Measurements from ENCODE around the gene ERI3.

Gene ERI3, protein sequence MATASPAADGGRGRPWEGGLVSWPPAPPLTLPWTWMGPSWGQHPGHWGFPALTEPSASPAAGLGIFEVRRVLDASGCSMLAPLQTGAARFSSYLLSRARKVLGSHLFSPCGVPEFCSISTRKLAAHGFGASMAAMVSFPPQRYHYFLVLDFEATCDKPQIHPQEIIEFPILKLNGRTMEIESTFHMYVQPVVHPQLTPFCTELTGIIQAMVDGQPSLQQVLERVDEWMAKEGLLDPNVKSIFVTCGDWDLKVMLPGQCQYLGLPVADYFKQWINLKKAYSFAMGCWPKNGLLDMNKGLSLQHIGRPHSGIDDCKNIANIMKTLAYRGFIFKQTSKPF

DNA sequence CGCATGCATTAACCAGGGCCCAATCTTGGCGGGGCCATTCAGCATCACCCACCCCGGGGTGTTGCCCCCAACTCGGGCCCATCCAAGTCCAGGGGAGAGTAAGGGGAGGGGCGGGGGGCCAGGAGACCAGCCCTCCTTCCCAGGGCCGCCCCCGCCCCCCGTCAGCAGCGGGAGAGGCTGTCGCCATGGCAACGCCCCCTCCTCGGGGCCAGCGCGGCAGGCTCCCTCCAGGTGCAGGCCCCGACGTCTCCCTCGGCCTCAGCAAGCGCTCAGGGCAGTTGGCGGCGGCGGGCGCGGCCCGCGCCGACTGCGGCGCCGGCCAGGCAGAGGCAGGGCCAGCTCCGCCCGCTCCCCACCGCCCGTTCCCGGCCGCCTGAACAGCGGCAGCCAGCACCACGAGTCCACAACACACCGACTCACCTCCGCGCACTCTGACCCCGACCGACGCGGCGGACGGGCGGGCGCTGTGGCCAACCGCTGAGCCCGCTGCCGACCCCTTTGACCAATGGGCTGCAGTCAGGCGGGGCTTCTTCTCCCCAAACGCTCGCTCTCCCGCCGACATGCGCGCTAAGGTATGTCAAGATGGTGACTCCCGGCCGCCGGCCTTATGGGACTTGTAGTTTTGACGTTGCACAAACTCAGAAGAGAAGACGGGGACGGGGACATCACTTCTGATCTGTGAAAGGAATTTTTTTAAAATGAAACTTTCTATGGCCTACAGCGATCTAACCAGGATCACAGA, at the start of gene ERI3:
Gene ERI3, minus strand, starts transcription at position 418 of the 742 bp plus-strand sequence. Its CDS starts 231 bp downstream, at position 187.
- DNase-seq (ENCODE audit: low spot score) = peak; percentile 92

DNA sequence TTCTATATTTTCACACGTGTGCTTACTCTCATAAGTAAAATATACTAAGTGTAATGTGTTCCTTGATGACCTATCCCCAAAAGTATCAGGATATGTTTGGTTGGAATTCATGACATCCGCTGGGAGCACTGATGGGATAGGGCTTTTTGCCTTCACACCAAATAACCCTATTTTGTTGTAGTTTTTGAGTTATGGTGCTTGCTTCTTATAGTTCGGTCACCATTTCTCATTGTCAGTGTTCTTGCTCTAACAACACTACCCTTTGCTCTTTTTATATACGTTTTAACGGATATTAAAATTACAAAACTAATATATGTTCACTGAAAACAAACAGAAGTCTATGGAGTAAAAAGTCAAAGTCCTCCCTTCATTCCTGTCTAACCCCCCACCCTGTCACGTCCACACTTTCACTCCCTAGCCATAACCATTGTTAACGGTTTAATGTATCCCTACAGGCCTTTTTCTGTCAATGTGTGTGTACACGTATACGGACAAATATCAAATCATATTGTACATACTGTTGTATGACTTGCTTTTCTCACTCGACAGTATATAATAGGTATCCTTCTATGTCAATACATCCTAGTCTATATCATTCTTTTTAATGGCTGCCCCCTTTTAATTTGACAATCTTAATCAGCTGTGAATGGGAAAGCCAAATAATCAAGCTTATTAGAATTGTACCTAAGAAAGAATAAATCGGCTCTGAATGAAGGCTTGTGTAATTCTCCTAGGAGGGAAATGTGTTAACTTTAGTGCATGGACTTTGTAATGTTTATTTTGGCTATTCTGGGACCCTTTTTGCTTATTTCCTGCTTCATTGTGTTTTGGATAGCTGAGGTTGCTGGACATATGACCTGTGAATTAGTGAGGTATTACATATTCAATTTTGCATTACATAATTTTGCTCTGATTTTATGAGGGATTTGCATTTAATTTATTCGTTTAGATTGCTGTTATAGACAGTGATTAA, 46.5 kb upstream of the ERI3 start:
- no peak for DNase-seq (ENCODE audit: low spot score)

DNA sequence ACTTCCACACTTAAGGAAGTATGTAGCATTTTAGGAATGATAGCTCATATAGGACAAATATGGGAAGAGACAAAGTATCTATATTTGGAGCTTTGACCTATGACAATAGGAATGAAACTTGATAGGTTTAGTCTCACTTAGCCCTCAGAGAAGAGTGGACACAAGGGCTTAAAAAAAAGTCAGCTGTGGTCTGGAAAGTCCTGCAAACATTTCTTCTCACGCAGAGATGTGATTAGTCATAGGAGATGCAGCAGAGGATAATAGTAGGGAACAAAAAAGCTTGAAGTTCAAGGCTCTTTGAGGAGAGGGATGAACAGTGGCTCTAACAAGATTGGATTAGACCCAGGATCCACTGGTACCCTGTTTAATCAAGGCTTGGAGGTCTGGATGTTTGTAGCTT, 35.2 kb upstream of the ERI3 start:
- no peak for DNase-seq (ENCODE audit: low spot score)

DNA sequence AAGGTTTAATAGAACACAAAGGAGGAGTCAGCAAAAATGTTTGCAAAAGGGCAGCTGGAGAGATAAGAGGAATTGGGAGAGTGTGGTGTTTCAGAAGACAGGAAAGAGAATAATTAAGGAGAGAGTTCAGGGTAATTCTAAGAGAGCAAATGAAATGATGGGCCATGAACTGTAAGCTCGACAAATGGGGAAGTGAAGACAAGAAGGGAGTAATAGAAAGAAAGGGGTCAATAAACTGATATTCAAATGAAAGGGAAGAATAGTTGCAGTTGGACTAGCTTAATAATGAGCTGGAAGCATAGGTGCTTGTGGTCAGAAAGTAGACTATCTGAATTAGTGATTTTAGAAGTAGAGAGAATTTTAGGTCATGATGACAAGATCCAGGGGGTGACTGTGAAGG, 34.4 kb upstream of the ERI3 start:
- DNase-seq (ENCODE audit: low spot score) = no peak

DNA sequence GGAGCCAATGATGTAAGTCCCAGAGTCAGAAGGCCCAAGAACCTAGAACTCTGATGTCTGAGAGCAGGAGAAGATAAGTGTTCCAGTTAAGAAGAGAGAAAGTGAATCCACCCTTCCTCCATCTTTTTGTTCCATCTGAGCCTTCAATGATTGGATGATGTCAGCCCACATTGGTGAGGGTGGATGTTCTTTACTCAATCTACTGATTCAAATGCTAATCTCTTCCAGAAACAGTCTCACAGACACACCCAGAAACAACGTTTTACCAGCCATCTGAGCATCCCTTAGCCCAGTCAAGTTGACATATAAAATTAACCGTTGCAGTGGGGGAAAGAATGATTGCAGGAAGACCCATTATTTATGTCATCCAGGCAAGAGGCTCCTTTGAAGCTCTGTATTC, 33.5 kb upstream of the ERI3 start:
- DNase-seq (ENCODE audit: low spot score) = no peak

DNA sequence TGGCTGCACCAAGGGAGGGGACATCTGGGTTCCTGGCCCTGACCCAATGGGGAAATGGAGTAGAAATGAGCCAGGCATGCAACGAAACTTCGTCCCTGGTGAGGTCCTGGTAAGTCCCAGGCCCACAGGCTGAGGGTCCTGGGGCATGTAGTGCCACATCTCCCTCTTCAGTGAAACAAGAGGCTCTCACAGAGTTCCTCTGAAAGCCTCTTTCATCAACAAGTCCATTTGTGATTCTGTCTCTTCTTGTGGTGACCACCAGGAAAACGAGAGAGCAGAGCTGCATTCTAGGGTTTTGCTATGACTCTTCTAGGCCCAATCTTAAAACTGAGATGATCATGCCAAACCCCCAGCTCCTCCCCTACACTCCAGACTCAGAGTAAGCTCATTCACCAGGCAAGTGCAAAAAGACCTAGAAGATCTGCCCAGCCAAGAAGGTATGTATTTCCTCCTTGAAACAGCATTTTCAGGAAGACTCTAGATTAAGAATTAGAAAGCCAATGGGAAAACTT, 25.7 kb upstream of the ERI3 start:
- DNase-seq (ENCODE audit: low spot score) = no peak

DNA sequence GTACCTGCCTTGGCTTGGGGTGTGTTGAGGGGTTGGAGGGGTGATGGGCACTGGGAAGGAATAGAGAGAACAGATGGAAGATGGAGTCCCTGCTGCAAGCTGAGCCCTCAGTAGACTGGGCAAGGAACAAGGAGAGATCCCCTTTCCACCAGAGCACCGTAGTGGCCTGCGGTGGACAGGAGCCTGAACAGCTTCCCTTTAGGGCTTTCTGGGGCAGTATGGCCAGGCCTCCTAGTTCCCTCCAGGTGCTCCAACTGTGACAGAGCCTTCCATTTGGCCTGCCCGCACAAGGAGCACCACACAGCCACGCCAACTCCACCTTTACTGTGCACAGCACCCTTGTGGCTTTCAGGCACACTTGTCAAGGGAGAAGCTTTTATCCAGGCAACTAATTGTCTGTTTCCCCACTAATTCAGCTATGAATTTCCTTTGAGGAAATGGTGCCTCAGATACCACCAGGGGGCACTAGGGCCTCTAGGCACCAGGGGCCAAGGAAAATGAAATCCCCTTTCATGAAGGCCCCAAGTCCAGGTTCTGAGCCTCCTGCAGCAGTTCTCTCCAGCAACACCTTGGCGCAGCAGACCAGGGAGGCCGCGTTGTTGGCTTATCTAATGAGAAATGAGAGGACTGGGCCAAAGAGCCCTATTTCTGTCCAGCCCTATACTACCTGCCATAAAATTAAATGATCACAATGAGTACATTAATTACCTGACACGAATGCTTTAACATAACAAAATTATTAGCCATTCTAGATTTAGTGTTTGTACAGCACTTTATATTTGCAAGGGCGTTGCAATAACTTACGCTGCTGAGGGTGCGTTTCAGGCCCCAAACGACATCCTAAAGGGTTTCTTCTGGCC, 23.1 kb upstream of the ERI3 start:
- peak; percentile 58 for DNase-seq (ENCODE audit: low spot score)

DNA sequence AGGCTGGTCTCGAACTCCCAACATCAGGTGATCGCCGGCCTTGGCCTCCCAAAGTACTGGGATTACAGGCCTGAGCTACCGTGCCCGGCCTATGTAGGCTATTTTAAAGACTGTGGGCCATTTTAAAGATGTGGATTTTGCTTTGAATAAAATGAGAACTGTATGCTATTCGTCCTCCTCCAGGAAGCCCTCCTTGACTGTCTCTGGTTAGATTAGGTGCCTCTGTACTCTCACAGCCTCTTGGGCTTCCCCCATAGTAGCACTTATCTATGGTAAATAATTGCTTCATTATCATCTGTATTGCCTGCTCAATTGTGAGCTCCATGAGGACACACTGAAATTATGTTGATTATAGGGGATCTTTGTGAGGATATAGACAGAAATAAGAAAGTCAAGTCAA, 20.5 kb upstream of the ERI3 start:
- DNase-seq (ENCODE audit: low spot score) = no peak

DNA sequence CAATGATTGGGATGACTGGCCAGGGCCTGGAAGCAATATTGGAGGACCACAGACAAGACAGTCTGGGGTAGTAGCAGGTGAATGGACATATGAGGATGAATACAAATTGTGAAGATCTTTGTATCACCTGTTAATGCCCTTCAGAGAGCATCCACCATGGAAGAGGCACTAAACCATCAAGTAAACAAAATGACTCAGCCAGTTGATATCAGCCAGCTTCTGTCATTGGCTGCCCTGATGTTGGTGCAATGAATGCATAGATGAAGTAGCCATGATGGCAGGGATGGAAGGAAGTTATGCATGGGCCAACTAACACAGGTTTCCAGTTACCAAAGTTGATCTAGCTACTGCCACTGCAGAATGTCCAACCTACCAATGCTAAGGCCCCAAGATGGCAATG, 16.1 kb upstream of the ERI3 start:
- no peak for DNase-seq (ENCODE audit: low spot score)

DNA sequence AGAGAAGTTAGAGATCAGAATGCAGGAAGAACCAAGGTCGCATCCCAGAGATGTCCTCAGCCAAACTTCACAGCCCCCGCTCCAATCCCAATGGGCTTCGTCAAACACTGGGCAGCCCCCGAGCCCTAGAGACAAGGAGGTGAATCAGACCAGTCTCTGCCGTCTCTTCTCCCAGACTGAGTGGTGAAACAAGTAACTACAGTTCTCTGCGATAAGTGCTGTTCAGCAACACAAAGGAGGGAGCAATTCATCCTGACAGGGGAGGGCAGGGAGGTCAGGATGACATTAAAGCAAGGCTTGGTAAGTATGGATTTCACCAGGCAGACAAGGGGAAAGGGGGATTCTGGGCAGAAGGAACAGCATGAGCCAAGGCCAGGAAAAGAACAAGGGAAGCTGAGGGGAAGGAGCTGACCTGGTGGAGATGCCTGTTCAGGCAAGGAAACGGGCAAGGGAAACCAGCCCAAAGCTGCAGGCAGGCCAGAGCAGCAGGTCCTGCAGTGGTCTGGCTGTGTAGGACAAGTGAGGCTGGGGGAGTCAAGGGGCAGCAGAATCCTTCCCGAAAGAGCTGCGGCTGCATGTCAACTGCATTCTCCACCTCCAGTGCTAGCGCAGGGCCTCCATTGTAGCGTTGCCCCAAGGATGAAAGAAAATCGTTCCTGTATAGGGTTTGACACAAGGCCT, 13.6 kb upstream of the ERI3 start:
- no peak for DNase-seq (ENCODE audit: low spot score)

DNA sequence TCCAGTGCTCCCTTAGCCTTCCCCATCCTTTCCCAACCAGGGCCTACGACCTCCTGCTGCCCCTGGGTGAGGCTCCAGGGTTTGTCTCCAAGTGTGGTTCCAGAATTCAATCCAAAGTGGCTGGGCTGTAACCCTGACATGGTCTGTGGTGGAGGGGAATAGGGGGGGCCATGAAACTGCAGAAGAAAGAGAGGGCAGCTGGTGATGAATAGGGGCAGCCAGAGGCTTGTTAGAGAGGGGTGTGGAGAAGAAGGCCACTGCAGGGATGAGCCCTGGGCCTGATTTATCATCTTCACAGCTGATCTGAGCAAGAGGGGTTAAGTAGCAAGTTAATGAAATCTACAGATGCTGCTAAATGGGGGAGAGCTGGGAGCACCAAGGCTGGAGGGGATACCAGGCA, 12.9 kb upstream of the ERI3 start:
- DNase-seq (ENCODE audit: low spot score) = no peak

DNA sequence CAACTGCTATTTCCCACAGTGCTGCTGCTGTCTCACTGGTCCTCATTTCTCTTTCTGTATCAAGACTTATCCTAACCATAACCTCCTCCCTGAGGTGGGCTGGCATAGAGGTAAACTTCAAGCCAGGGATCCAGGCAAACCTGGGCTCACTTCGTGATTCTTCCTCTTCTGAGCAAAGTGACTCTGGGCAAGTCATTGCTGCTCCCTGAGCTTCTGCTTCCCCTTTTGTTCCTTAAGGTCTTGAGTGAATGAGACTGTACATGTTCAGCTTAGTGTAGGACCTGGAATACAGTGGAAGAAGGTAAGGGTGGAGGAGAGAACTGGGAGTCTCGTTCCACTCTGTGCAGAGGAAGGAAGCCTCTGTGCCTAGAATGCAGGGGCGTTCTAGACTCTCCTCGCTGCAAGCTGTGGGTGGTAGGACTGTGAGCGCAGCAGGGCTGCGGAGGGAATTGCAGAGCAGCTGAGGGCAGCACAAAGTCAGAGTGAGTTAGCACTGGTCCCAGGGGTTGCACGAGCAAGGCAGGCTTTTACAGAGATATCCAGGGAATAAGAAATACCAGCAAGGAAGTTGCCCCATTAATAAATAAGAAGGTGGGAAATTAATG, 11.4 kb upstream of the ERI3 start:
- no peak for DNase-seq (ENCODE audit: low spot score)

DNA sequence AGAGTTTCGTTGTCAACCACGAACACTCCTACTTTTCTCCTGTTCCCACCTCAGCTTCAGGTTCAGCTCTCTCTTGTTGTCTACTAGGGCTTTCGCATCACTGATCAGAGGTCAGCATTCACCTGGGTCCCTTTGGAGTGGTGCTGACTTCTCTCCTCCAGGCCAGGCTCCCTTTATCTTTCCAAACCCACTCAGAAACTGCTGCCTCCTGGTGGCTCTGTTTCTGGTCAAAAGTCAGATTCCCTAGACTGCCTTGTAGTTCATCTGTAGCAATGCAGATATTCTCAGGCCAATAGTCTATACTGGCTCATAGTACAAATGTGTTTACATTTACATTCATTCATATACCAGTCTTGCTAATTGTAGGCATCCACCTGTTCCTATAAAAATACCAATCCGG, 6.4 kb upstream of the ERI3 start:
- DNase-seq (ENCODE audit: low spot score) = no peak

DNA sequence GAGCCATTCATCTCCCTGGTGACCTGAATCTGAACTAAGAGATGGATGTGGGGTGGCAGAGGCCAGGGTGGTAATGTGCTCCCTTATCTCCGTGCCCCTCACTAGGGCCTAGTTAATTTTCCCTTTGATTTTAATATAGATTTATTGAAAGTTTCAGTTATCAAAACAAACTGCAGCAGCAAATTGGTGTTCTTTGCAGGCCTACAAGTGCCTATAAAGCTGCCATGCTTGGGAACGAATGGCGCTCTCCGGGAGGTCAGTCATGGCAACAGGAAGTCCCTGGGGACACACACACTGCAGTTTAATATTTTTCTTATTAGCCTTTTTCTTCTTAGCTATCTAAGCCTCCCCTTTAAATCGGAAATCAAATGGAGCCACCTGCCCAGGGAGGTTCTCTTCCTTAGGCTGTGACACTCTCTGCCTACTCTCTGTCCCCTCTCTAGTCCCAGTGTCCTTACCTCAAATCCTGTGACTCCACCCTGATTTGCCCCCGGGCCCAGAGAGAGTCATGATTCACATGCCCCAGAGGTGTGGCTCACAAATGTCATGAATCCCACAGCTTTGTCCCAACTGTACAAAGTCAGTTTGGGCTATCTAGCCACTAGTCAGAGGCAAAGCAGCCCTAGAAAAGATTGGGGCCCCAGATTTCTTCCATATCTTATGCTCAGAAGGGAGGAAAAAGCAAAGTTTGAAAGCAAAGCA, 4.3 kb upstream of the ERI3 start:
- no peak for DNase-seq (ENCODE audit: low spot score)

DNA sequence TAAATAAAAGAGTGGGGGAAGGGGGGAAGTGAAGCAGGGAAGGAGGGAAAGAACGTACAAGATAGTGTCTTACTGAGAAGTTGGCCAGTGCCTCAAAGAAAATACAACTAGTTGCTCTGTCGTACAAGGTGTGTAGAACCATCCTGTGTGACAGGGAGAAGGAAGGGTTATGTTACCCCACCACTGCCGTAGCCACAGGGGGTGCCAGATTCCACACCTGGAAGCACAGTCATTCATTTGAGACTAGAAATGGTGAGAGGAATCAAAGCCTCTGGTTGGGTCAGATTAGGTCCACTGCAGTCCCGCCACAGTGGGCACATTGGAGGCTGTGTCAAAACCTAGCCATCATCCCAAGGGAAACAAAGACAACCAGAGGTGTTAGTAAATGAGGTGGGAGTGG, 2.7 kb upstream of the ERI3 start:
- no peak for DNase-seq (ENCODE audit: low spot score)

DNA sequence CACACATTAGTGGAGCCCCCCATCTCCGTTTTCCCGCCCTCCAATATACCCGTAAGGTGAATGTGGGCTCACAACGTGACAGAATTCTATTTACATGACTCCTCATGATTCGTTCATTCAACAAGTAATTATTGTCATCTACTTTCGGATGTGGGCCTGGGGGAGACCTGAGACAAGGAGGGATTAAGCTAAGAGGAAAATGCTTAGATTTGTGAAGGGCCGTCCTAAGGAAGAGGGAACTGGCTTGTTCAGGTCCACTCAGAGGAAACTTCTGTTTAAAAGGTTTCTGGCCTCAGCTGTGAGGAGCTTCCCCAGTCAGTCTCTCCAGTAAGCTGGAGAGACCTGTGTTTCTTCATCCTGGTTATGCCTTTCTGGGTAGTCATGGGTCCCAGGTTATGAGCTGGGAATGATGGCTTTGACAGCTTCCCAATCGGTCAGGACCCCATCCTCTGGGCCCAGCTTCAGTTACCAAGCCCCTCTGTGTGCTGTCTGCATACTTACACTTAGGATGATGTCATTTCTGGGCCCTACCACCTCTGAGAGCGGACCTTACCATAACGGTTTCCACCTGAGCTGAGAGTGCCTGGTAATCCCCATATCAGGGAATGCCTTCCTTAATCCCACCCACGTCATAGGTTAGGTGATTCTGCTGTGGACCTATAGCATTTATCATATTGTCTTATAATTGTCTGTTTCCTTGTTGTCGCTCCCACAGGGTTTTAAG, 687 bp upstream of the ERI3 start:
- DNase-seq (ENCODE audit: low spot score) = no peak

DNA sequence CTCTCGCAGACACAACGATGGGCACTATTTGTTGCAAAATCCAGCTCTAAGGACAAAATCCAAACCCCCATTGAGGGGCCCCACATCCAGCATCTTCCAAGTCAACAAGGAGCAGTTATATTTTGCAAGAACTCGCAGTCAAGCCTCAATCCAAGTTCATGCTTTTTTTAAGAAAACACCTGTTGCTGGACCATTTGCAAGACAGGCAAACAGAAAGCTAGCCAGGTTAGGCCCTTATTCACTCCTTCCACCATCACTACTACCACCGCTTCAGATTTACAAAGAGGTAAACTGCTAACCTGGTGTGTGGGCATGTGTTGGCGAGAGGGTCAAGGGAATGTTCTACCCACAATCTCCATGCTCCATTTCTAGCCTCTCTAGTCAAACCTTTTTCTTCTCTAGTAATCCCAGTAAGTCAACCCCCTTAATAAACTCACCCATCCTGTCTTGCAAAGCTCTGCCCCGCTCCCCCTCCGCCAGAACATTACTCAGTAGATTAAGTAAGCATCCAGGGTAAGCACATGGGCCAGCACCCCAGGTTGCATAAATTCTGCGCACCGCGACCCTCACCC, 703 bp downstream of the ERI3 start:
- no peak for DNase-seq (ENCODE audit: low spot score)

DNA sequence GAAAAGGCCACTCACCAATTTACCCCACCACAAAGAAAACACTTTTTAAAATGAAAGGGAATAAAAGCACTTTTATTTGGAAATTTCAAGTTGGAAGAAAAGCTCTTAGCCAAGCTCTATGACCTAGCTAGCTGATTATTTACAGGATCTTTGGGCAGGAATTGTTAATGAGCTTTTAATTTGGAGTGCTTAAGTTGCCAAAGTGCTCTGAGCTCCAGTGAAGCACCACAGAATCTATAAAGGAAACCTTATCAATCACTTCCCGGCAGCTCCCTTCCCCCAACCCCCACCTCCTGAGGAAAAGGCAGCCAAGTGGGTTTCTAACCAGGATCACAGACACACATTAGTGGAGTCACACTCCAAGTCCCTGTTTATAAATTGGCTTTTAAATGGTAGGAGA, 1.5 kb downstream of the ERI3 start:
- DNase-seq (ENCODE audit: low spot score) = no peak

DNA sequence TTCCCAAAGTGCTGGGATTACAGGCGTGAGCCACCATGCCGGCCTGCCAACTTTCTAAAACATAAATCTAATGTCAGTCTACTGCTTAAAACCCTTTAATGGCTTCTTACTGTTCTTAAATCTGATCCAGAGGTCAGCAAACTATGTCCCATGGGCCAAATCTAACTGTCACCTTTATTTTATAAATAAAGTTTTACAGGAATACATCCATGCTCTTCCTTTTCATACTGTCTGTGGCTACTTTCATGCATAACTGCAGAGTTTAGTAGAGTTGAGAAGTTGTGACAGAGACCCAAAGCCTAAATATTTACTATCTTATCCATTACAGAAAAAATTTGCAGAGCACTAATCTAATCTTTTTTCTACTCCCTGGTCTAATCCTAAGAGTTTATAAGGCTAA, 3.8 kb downstream of the ERI3 start:
- DNase-seq (ENCODE audit: low spot score) = no peak
